Midbrain (tissue), 1 donor: ENCODE measurements around the gene UBXN11.
"Not testable (repeated sequence)": the region's sequence is repeated elsewhere in the genome, so short reads cannot be mapped to it uniquely, and the experiment has no call there.

Source experiments
- DNase-seq: peaks from one replicate; lab custom pipeline; 2025; lab: John Stamatoyannopoulos, UW

UBXN11 gene

DNA sequence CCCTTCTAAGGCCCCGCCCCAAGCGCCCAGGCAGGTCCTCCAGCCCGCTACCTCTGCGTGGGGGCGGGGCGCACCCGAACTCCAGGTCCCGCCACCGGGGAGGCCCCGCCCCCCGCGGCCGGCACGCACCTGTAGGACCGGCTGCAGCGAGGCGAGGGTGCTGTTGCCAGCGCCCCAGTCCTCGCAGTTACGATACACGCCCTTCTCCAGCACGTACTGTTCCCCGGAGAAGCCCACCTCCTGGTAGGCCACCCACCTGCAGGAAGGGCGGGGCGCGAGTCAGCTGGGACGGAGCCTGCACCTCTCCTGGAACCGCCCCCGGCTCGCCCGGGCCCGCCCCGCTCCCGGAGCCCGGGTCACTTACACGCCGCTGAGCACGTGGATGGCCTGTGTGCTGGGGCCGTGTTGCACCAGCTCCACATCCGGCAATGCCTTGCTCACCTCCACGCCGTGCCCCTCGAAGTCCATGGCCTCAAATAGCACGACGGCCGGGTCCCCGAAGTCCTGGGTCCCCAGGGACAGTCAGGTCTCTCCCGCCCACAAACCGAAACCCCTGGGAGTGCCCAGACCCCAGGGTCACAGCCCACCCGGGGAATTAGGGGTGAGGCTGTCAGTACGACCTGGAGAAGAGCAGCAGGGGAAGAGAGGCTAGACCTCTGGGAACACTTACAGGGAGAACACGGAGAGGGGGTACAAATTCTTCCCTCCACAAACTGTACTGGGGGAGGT, 30.2 kb upstream of the UBXN11 start:
- DNase-seq, result no peak

GRCh38 chr1:26335774-26336476, 29.5 kb upstream of the UBXN11 start:
- no peak for DNase-seq

- not testable (repeated sequence) for DNase-seq
Measured at GRCh38 chr1:26333312-26333711, 26.9 kb upstream of the UBXN11 start.

GRCh38 chr1:26330276-26330675, 23.8 kb upstream of the UBXN11 start:
- no peak for DNase-seq

DNA sequence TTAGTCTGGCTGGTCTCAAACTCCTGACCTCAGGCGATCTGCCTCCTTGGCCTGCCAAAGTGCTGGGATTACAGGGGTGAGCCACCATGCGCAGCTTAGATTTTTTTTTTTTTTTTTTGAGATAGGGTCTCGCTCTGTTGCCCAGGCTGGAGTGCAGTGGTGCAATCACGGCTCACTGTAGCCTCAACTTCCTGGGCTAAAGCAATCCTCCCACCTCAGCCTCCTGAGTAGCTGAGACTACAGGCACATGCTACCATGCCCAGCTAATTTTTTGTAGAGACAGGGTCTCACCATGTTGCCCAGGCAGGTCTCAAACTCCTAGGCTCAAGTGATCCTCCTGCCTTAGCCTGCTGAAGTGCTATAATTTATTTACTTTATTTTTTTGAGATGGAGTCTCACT, 22.9 kb upstream of the UBXN11 start:
- not testable (repeated sequence) for DNase-seq

DNA sequence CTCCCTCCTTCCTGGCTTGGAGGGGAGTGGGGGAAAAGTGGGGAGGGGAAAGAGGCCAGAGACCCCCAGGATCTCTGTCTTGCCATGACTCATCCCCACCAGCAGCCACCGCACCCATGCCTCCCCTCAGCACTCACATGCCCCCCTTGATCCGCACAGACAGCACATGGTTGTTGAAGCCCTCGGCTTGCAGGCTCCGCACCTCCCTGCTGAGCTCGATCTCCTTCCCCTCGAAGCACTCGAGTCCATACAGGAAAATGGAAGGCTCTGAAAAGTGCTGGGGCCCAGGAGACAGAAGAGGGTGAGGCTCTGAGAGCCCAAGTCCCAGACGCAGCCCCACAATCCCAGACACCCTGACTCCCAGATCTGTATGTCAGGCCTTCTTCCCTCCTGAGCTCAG, 22.2 kb upstream of the UBXN11 start:
- no peak for DNase-seq

DNA sequence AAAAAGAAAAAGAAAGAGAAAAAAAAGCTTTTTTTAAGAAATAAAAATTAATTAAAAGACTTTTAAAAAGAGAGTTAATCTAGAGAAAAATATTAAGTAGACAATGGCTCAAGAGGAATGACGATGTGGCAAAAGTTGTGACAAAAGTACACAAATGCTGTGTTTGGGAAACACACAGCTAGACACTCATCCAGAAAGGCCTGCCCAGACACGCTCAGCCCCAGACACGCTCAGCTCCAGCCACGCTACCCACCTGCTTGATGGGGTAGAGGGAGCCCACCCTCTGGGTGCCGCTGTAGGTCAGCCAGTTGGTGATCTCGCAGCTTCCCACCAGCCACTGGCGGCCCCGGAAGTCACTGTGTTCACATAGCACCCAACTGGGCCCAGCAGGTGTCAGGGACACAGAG, 21.5 kb upstream of the UBXN11 start:
- DNase-seq, result no peak

GRCh38 chr1:26324550-26324949, 18.1 kb upstream of the UBXN11 start:
- DNase-seq, result no peak

GRCh38 chr1:26323382-26323781, 16.9 kb upstream of the UBXN11 start:
- DNase-seq, result no peak

GRCh38 chr1:26322042-26322331, 15.6 kb upstream of the UBXN11 start:
- no peak for DNase-seq

DNA sequence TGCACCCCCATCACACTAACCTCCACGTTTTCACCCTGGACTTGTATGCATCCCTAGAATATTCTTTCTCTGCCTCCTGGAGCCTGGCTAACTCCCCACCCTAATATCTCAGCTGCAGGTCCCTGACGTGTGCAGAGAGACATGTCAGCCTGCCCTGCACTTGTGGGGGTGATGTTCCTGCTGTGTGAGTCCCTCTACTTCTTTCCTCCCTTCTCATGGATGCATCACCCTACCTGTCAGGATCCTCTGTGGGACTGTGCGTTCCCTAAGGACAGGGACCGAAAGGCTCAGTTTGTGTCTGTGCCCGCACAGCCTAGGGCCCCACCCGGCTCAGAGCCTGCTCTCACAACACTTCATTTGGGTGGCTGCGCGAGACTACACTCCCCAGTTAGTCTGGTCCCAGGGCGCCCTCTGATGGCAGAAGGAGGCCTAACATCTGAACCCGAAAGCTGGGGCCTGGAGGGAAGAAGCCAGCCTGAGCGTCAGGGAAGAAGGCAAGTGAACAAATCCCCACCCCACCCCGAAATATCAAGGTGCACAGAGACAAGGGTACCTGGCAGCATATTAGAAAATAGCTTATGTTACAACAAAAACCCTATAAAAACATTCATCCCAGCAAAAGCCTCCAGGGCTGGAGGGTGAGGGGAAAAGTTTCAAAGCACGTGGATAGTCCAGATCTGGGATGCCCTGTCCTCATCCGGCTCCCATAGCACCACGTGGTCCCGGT, 15.0 kb upstream of the UBXN11 start:
- peak; percentile 90 for DNase-seq

DNA sequence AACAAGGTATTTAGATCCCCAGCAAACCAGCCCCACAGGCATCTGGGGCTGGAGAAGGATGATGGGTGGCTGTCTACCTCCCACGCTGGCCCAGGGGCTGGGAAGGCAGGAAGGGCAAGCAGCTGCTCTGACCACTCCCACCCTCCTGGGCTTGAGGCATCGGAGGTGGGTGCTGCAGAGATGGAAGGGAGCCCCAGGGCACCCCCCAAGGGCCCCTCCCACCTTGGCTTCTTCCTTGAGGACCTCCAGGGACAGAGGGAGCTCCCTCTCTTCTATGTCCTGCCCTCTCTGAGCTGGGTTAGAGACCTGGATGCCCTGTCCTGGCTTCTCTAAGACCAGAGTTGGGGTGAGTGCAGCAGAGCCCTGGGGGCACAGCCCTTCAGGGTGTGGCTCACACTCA, 14.5 kb upstream of the UBXN11 start:
- DNase-seq, result no peak

DNA sequence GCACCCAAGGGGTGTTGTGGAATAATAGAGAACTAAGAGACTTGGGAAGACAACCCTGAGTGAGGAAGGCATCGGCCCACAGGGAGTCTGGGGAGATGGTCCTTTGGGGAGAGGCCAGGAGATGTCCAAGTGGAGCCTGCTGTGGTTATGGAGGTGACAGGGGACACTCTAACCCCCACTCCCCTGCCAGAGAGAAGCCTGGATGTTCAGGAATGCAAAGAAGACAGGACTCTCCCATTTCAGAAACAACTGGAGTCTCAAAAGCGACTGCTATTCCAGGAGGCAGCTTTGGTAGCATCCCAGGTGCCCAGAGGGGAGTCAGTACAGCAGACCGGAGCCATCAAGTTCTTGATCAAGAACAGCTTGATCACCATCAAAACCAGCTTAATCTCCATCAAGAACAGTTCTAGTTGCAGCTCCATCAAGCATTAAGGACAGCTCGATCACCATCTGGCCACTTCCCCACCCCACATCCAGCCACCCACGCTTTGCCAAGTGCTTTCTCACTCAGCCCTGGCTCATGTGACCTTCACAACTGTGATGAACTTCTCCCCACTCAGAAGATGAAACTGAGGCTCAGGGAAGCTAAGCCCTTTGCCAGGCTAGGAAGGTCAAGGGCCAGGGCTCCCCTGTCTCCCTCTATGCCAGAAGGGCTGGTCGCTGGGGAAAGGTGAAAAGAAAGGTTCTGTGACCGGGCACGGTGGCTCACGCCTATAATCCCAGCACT, 12.1 kb upstream of the UBXN11 start:
- DNase-seq, result no peak

GRCh38 chr1:26317612-26318337, 11.3 kb upstream of the UBXN11 start, which contains the start of gene CD52:
CD52 (plus strand) TSS chr1:26317958; CDS start chr1:26318018, 60 bp downstream.
- DNase-seq, result no peak

GRCh38 chr1:26317146-26317545, 10.7 kb upstream of the UBXN11 start:
- DNase-seq, result no peak

- DNase-seq, result no peak
Measured at GRCh38 chr1:26315874-26316850, 9.7 kb upstream of the UBXN11 start.

- DNase-seq, result no peak
Measured at GRCh38 chr1:26314501-26314900, 8.1 kb upstream of the UBXN11 start.

- not testable (repeated sequence) for DNase-seq
Measured at GRCh38 chr1:26307966-26308899, 1.8 kb upstream of the UBXN11 start.

- no peak for DNase-seq
Measured at GRCh38 chr1:26307363-26307781, 936 bp upstream of the UBXN11 start.
